GM10266 (cell line): ENCODE results near the gene SCNM1.

ENCODE experiments used
- DNase-seq: peaks from one replicate; pipeline ENCODE4 v3.0.0; 2012; ENCODE audit errors: extremely low spot score
- CTCF ChIP-seq: IDR thresholded peaks from 2 replicates; pipeline ENCODE4 v1.5.1; 2012; ENCODE audit warnings: mild to moderate bottlenecking, low read depth; ENCODE audit not compliant: control insufficient read depth, insufficient read depth; ENCODE audit errors: missing control alignments

The SCNM1 gene

GRCh38 chr1:151213560-151213959, 47.6 kb downstream of the SCNM1 start:
- TF ChIP-seq CTCF = no peak
- no peak for DNase-seq
